GM19328 (cell line): ENCODE data around the gene PARVA.
"Not testable (repeated sequence)": the region's sequence is repeated elsewhere in the genome, so short reads cannot be mapped to it uniquely, and the experiment has no call there.

Source experiments
- ATAC-seq: cut with Tn5 transposase; IDR thresholded peaks from one replicate; pipeline ENCODE4 v1.9.1; 2021; ENCODE audit warnings: mild to moderate bottlenecking, moderate library complexity; ENCODE audit not compliant: unreplicated experiment

Gene PARVA, protein sequence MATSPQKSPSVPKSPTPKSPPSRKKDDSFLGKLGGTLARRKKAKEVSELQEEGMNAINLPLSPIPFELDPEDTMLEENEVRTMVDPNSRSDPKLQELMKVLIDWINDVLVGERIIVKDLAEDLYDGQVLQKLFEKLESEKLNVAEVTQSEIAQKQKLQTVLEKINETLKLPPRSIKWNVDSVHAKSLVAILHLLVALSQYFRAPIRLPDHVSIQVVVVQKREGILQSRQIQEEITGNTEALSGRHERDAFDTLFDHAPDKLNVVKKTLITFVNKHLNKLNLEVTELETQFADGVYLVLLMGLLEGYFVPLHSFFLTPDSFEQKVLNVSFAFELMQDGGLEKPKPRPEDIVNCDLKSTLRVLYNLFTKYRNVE

DNA sequence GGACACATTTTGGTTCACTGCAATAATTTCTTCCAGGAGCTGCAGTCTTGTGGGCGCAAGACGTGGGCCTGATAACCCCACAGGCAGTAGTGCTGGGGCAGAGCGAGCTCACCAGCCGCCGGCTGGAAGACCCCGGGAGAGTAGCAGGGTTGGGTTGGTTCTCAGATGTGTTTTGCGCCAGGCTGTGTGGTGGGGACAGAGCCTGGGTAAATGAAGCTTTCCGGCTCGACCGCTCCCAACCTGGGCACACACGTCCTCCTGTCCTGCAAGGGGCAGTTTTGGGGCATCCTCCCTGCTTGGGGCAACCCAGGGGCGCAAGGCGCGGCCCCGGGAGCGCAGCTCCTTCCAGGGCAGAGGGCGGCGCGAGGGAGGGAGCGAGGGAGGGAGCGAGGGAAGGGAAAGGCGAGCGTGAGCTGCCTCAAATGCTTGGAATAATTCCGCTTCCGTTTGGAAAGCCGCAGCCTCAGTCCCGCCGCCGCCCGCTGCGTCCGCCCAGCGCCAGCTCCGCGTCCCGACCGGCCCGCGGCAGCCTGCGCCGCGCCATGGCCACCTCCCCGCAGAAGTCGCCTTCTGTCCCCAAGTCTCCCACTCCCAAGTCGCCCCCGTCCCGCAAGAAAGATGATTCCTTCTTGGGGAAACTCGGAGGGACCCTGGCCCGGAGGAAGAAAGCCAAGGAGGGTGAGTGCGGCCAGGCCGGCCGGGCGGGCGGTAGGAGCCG lies at the start of gene PARVA:
PARVA (plus strand) TSS at position 466 of the 718 bp plus-strand sequence; CDS start at position 543, 77 bp downstream.
- no peak for ATAC-seq

DNA sequence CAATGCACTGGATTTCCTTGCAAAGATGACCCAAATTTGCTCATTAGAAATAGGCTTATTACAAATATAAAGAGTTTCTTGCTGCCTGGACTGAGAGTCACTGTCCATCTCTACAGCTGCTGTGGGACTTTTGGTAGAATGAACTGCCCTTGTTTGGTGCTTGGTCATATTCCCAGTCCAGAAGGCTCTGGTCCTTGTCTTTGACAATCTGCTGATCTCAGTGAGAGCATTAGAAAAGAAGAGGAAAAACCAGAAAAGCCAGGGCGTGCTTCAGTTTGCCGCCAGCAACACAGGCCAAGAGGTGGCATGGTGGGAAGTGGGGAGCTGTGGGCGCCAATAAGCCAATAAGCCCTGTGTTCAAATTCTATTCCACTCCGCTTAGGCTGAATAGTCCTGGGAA lies 48.2 kb upstream of the PARVA start:
- no peak for ATAC-seq

DNA sequence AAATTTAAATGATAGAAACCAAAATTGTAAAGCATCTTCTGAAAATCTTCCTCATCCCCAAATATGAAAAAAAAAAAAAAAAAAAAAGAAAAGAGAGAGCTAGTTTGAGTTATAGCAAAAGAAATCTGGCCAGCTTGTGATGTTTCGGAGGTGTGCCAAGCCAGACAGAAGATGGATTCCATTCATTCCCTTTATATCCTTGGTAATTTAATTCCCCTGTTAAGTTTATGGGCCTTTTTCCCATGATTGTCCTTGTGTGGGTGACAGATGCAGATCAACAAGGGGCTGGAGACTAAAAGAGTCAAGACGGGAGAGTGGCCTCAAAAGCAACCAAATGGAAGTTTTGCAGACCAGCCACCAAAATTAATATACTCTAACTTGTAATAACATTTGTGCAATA lies 47.6 kb upstream of the PARVA start:
- ATAC-seq: no peak

DNA sequence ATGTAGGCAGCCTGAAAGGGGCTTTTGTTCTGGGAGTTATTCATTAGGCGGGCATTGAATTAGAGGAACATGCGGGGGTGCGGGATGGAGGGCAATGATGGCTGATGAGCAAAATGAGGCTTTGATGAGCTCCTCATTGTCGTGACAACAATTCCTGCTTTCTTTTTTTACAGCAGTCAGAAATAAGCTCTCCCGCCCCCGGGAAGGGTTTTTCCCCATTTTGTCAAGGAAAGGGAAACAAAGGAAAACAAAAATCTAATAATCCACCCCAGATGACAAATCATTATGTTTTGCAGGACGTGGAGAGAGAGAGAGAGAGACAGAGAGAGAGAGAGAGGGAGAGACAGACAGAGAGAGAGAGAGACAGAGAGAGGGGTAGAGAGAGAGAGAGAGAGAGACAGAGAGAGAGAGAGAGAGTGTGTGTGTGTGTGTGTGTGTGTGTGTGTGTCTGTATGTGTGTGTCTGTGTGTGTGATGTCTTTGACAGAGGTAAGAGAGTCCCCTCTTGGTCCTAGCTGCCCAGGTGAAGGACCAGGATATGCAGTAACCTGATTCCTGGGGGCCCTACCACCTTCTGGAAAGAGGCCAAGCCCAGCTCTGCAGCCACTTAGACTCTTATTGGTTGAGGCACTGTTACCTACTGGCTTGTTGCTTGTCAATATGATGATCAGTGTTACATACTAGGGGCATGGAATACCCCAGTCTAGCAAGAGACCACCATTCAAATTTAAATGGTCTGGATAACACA lies 46.7 kb upstream of the PARVA start:
- ATAC-seq: no peak

DNA sequence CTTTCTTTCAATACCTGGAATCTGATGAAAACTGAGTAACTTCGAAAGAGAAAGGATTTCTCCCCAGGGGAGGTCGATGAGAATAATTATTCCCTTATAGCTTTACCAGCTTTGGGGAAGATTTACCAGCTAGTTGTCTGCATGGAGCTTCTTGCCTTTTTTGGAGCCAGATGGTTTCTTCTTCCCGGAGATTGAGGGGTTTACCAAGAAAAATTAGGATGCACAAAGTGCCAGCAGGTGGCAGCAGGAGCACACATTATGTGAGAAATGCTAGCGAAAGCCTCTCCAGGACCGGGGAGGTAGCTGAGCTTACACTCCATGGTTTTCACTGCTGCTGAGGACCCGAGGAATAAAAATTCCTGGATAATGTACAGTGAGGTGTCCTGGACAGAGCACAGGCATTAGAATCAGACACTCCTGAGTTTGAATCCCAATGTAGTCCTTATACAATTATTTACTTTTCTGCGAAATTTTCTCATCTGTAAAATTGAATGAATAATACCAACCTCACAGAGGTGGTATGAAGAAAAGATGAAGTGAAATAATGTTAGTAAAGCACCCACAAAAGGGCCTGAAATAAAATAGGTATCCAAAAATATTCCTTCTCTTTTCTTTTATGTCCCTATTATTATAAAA lies 46.0 kb upstream of the PARVA start:
- ATAC-seq: no peak

DNA sequence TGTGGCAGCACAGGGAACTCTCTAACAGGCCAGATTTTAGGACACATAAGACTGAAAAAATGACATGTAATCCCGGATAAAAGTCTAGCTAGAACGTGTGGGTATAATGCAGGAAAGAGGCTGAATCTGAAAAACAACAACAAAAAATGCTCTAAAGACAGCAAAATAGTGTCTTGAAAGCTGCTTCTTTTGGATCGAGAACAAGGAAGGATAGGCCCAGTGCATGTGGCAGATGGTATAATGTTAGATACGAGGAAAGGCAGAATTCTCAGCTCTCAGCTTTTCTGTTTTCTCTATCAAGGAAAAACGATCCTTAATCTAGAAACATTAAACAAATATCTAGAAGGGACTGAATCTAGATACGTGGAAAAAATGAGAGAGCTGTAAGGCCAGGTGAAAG lies 33.8 kb upstream of the PARVA start:
- ATAC-seq: no peak

DNA sequence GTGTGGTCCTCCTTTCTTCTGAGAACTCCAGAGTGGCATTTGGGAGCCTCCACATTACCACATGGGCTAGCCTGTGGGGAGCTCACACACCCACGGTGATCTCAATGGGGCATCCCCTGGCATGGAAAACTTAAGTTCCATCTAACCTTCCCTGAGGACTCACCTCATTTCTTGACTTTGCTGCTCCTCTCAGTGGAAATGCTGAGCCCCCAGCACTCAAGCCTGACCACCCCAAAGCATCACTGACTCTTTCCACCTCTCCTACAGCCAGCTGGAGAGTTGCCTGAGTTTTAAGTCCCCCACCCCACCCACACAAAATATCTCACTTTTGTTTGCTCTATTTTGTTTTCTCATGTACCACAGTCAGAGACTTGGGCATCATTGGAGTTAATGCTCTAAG lies 23.8 kb upstream of the PARVA start:
- no peak for ATAC-seq

DNA sequence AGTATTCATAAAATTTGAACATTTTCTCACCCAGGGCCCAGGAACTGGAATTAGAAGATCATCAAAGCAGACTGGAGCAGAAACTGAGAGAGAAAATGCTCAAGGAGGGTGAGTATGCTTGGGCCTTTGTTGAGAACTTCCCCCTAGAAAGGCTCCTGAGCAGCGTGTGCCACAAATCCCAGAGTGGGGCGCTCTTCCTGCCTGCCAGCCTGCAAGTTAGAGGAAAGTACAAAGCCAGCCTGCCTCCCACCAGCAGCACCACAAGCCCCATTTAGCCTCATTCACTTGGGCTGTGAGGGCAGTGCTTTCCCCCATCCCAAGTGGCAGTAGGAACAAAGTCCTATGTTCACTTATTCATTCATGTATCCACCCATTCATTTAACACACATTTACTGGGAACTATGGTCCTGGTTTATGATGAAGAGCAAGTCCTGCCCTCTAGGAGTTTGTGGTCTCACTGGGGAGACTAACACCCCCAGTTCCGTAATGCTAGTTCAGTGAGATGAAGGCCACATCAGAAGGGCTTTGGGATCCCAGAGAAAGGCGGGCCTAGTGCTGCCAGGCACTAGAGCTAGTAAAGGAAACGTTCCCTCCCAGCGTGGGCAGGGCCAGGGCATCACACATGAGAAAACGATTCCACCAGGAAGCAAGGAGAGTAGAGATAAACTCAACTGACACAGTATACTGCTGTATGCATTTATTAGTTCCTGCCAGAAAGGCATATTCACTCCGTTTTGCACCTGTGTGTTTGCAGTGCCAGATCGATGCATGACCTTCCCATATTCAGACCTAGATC lies 22.4 kb upstream of the PARVA start:
- ATAC-seq: no peak

DNA sequence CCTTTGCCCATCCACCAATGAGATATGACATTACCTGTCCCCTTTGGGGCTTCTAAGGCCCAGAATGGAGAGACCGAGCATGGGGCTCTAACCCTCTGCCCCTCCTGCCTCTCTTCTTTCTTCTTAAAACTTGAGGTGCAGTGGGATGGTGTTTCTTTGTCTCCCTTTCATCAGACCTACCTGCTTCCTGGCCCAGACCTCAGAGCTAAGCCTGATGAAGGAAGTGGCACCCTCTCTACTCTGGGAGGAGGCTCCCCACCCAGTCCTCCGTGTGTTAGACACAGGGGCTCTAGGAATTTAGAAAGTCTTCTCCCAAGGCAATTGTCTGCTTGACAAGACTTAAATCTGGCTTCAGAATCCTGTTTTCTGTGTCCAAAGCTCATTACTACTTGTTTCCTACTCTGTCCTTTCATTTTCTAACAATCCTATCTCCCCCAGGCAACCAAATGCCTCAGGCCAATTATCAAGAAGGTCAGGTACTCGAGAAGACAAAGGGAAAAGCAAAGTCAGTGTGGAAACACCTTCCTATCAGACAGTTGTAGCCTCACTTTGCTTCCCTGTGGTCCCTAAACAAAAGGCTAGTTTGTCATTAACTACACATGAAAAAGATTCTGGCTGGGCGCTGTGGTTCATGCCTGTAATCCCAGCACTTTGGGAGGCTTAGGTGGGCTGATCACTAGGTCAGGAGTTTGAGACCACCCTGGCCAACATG lies 20.3 kb upstream of the PARVA start:
- ATAC-seq: no peak

DNA sequence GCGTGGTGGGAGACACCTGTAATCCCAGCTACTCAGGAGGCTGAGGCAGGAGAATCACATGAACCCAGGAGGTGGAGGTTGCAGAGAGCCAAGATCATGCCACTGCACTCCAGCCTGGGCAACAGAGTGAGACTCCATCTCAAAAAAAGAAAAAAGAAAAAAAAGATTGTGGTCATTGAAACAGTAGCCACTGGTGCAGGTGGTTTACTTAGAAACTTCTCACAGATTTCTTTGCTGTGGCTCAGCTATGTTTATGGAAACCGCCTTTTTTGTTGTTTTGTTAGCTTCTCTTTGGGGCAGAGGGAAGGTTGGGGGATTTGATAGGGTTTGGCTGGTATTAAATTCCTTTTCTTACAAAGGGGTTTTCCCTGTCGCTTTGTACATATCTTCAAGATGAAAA lies 19.7 kb upstream of the PARVA start:
- ATAC-seq: not testable (repeated sequence)

DNA sequence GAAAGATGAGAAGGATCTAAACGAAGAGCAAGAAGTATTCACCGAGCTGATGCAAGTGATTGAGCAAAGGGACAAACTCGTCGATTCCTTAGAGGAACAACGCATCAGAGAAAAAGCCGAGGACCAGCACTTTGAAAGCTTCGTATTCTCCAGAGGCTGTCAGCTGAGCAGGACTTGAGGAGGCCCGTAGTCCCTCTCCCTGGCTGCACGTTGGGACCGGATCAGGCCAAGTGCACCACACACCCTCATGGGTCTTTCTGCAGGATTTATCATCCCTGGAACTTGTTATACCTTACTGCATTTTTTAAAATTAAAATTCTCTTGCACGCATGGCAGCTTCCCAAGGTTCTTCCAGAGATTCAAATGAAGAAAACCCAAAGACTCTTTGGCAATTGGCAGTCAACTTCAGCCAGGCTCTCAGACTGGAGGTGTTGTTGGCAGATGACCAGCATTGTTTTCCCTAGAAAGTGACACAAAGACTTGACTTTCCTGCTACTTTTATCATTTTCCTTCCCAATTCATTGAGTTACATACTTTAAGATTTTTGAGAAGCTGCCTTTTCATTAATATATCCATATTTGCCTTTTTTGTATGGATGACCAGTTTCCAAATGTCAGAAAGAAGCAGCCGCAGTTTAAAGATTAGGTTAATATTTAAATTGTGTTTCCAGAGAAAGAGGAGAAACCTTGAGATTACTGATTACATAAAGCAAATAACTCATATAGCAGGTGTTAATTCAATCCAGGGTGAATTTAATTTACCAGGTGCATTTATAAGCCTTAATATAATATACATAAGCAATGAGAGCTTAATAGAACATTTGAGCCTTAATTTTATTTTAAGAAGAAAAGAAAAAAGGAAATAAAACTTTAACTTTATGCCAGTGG lies 18.8 kb upstream of the PARVA start:
- ATAC-seq: no peak

DNA sequence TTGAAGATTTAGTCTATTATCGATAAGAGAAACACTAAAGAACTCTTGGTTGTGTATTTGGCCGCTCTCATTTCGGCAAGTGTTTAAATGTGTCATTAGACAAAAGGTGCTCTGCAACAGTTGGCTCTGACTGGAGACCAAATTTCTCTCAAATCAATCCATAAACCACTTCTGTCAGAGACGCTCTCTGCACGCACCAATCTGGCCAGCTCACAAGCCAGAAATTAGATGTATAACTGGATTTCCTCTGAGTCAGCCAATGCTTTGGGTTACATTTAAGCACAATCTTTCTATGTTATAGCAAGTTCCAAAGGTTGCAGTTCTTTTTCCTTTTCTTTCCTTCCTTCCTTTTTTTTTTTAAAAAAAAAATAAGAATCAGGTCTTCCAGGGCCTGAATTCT lies 17.6 kb upstream of the PARVA start:
- no peak for ATAC-seq

DNA sequence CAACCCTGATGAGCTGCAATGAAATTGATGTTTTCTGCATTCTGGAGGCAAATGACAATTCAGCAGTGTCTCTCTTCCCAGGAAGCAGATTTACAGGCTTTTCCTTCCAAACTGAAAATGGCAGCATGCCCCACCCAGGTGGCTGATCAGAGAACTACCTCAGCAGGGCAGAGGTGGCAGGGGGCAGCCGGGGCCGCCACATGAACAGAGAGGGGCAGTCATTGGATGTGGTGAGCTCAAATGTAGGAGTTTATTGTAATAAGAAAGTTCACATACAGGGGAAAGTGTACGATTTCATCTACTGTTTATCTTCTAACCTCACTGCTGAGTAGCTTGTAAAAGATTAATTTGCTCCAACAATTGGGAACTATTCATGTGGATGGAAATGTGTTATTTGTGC lies 15.7 kb upstream of the PARVA start:
- ATAC-seq: no peak

DNA sequence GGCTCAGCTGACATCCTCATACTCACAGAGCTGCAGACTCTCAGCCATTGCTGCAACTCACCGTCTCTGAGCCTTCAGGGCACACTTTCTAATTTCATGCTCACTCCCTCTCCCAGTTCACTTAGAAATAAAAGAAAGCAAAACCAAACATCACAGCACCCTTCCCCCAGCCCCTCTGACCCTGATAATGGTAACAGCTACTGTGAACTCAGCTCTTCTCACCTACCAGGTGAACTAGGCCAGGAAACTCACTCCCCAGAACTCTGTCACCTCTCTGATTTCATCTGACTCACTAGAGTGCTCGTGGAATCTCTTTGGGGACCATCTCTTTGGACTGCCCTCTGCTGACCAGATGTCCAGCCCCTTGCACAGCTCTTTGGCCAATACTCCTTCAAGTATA lies 14.5 kb upstream of the PARVA start:
- ATAC-seq: no peak

DNA sequence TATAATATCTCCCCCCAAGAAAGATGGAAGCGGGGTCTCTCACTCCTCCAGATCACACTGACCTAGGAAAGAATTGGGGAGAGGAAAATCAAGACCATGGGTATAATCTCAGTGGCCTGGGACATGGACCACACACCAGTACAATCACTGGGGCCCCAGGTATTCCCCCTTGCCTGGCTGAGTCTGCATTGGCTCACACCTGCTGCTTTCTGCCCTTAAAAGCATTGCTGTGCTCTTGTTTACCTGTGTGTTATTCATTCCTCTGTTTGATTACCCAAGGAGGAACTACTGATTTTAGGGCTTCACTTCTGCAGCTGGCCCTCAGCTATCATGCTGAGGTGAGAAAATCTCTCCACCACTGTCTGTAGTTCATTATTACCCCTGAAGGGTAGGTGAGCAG lies 14.0 kb upstream of the PARVA start:
- ATAC-seq: no peak

DNA sequence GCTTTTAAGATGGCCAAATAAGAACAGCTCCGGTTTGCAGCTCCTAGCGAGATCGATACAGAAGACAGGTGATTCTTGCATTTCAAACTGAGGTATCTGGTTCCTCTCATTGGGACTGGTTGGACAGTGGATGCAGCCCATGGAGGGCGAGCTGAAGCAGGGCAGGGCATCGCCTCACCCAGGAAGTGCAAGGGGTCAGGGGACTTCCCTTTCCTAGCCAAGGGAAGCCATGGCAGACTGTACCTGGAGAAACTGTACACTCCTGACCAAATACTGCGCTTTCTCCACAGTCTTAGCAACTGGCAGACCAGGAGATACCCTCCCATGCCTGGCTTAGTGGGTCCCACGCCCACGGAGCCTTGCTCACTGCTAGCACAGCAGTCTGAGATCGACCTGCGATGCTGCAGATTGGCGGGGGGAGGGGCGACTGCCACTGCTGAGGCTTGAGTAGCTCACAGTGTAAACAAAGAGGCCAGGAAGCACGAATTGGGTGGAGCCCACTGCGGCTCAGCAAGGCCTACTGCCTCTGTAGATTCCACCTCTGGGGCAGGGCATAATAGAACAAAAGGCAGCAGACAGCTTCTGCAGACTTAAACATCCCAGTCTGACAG lies 11.3 kb upstream of the PARVA start:
- ATAC-seq: not testable (repeated sequence)

DNA sequence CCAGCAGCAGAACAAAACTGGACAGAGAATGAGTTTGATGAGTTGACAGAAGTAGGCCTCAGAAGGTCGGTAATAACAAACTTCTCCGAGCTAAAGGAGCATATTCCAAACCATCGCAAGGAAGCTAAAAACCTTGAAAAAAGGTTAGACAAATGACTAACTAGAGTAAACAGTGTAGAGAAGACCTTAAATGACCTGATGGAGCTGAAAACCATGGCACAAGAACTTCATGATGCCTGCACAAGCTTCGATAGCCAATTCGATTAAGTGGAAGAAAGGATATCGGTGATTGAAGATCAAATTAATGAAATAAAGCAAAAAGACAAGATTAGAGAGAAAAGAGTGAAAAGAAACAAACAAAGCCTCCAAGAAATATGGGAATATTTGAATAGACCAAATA lies 10.3 kb upstream of the PARVA start:
- ATAC-seq: not testable (repeated sequence)

DNA sequence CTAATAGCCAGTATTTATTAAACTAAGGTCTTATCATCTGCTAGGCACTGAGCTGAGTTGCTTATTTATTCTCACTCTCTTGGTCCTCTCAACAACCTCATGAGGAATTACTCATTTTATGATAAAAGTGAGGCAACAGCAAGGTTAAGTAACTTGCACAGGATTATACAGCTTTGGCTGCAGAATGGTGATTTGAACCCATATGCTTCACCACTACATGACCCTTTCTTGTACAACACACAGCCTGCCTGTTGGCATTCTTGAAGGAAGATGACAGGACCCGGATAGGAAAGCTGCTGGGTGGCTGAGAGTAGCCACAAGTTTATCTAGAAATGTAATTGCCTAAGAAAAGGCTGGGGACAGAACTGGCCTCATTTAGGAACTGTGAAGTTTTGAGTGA lies 5.3 kb upstream of the PARVA start:
- ATAC-seq: no peak
